GM13976 (cell line): ENCODE data around the gene MAPK1.
"Not testable (repeated sequence)": the region's sequence is repeated elsewhere in the genome, so short reads cannot be mapped to it uniquely, and the experiment has no call there.

ENCODE experiments used
- DNase-seq: peaks from one replicate; pipeline ENCODE4 v3.0.0; 2012; ENCODE audit warnings: low spot score
- CTCF ChIP-seq: IDR thresholded peaks from 2 replicates; pipeline ENCODE4 v1.5.1; 2012; ENCODE audit warnings: borderline replicate concordance, mild to moderate bottlenecking; ENCODE audit not compliant: insufficient read depth; ENCODE audit errors: extremely low read depth, missing control alignments, control extremely low read depth
- in situ Hi-C: fragments of 300-500 bp; cut with MboI; formaldehyde crosslinking; loops from one replicate; pipeline ENCODE4 v1.12.0; 2022; ENCODE audit warnings: low sequenced_read_pairs, mixed read lengths, inconsistent platforms; ENCODE audit not compliant: unreplicated experiment

Gene MAPK1

GRCh38 chr22:21867528-21868266, at the start of gene MAPK1:
Gene MAPK1 (minus strand): TSS chr22:21867645. CDS start chr22:21867440, 205 bp downstream.
- no peak for TF ChIP-seq CTCF
- peak; percentile 94 for DNase-seq
- in situ Hi-C loops = no loop called here

GRCh38 chr22:21916309-21916918, 49.0 kb upstream of the MAPK1 start:
- TF ChIP-seq CTCF = no peak
- DNase-seq = no peak
- in situ Hi-C loops = no loop called here

GRCh38 chr22:21915624-21916308, 48.3 kb upstream of the MAPK1 start:
- no peak for TF ChIP-seq CTCF
- DNase-seq = peak; percentile 22
- in situ Hi-C loops = no loop called here

- in situ Hi-C loops, DNase-seq: not testable (repeated sequence)
Observed at GRCh38 chr22:21914033-21914642, 46.7 kb upstream of the MAPK1 start.

- DNase-seq, in situ Hi-C loops: not testable (repeated sequence)
Observed at GRCh38 chr22:21910367-21910766, 42.9 kb upstream of the MAPK1 start.

GRCh38 chr22:21909871-21910270, 42.4 kb upstream of the MAPK1 start:
- in situ Hi-C loops = no loop called here
- TF ChIP-seq CTCF = no peak

GRCh38 chr22:21907638-21908522, 40.4 kb upstream of the MAPK1 start:
- DNase-seq = no peak
- in situ Hi-C loops = no loop called here
- TF ChIP-seq CTCF = no peak

More at GRCh38 chr22:21909871-21910270, 42.4 kb upstream of the MAPK1 start:
- no peak for DNase-seq

GRCh38 chr22:21905234-21905633, 37.8 kb upstream of the MAPK1 start:
- in situ Hi-C loops = not testable (repeated sequence)
- peak; percentile 4 for DNase-seq
